K562 (cell line): ENCODE results near the gene CAMK2B. TPM values are rescaled to one million over a fixed set of nuclear protein-coding genes. Genes with fewer than 3 reads are reported as not detected.

ENCODE experiments used
- ATAC-seq: fragments of 200-7000 bp; cut with Tn5 transposase; 3 replicates; pipeline ENCODE4 v1.9.1; 2020; ENCODE audit warnings: moderate library complexity
- BruUV-seq: library from RNA; stranded (reverse); fragments of 400-500 nt; replicated peaks from 2 replicates; lab custom pipeline; 2021; lab: Mats Ljungman, UMichigan
- CTCF ChIA-PET: fragments of 300-600 bp; formaldehyde crosslinking; extraction: SDS; loops from one replicate; lab custom pipeline; 2021; ENCODE audit warnings: low intra/inter-chr PET ratio; lab: Yijun Ruan, JAX
- POLR2A ChIA-PET: fragments of 300-600, 350-650 bp; sonication (Branson Sonifier 250); formaldehyde crosslinking; extraction: SDS; loops from one replicate; lab custom pipeline; 2021; ENCODE audit warnings: antibody characterized with exemption, inconsistent platforms; lab: Yijun Ruan, JAX
- DNase-seq, 4 experiments: peaks; one replicate each; pipeline versions ENCODE4 v3.0.0 to v3.0.0-alpha.2; 2011 to 2018; ENCODE audit warnings: low spot score in 3 of 4, mixed read lengths in 3 of 4; ENCODE audit errors: extremely low read depth in 1 of 4
- FAIRE-seq: peaks from 2 replicates; lab custom pipeline; 2011; peaks lifted over from hg19 to GRCh38; lab: Jason Lieb, UNC
- H2AFZ ChIP-seq: 2 replicates; pipeline ENCODE4 v1.6.0; 2011; ENCODE audit warnings: low read depth, low read length, control low read depth, inconsistent platforms
- H3K27ac ChIP-seq: fragments of 200-600 bp; 3 replicates; pipeline ENCODE4 v1.8.0; 2011; ENCODE audit warnings: low read depth, mild to moderate bottlenecking, control low read depth, inconsistent platforms, low read length, moderate library complexity, mixed read lengths; ENCODE audit errors: extremely low read depth
- H3K27me3 ChIP-seq, 2 experiments: fragments of 300-600 bp in 1 of 2; 2 replicates in 1 of 2; 3 replicates in 1 of 2; pipeline versions ENCODE4 v1.6.0 to v1.8.0; 2011; ENCODE audit warnings: inconsistent platforms in 2 of 2, low read length in 2 of 2, mild to moderate bottlenecking in 1 of 2, mixed read lengths in 1 of 2, moderate library complexity in 1 of 2; ENCODE audit not compliant: control insufficient read depth in 2 of 2, insufficient read depth in 2 of 2
- H3K36me3 ChIP-seq: fragments of 300-600 bp; 3 replicates; pipeline ENCODE4 v1.8.0; 2011; ENCODE audit warnings: mild to moderate bottlenecking, low read length, inconsistent platforms; ENCODE audit not compliant: control insufficient read depth, insufficient read depth
- H3K4me1 ChIP-seq, 2 experiments: fragments of 200-600 bp in 1 of 2; replicated peaks in 1 of 2; 2 replicates in 1 of 2; 3 replicates in 1 of 2; pipeline versions ENCODE4 v1.5.1 to v1.8.0; 2011; ENCODE audit warnings: inconsistent platforms in 2 of 2, low read length in 2 of 2, mild to moderate bottlenecking in 1 of 2, mixed read lengths in 1 of 2, moderate library complexity in 1 of 2; ENCODE audit not compliant: control insufficient read depth in 2 of 2, insufficient read depth in 2 of 2
- H3K4me2 ChIP-seq: 2 replicates; pipeline ENCODE4 v1.6.1; 2011; ENCODE audit warnings: low read length, control low read depth, inconsistent platforms, mixed read lengths; ENCODE audit not compliant: insufficient read depth
- H3K4me3 ChIP-seq: fragments of 200-600 bp; sonication (generic), shearing (Covaris generic); 2 replicates; pipeline ENCODE4 v1.5.1; 2016; ENCODE audit warnings: control low read depth, inconsistent platforms
- H3K79me2 ChIP-seq: fragments of 200-600 bp; 3 replicates; pipeline ENCODE4 v1.8.0; 2011; ENCODE audit warnings: low read length, inconsistent platforms; ENCODE audit not compliant: control insufficient read depth, insufficient read depth
- H3K9ac ChIP-seq, 2 experiments: 2 replicates each; pipeline versions ENCODE4 v1.6.0 to v1.6.1; 2011; ENCODE audit warnings: low read depth in 2 of 2, low read length in 2 of 2, control low read depth in 1 of 2, inconsistent platforms in 1 of 2, mild to moderate bottlenecking in 1 of 2, mixed read lengths in 1 of 2; ENCODE audit not compliant: insufficient read depth in 1 of 2
- H3K9me1 ChIP-seq: one replicate; pipeline ENCODE4 v1.6.0; 2011; ENCODE audit warnings: inconsistent platforms, mild to moderate bottlenecking, low read length, moderate library complexity; ENCODE audit not compliant: control insufficient read depth, insufficient read depth
- H3K9me3 ChIP-seq: replicated peaks from 2 replicates; pipeline ENCODE4 v1.5.1; 2011; ENCODE audit warnings: low read depth, low read length, inconsistent platforms; ENCODE audit not compliant: control insufficient read depth, insufficient read depth
- H4K20me1 ChIP-seq: replicated peaks from 2 replicates; pipeline ENCODE4 v1.6.1; 2011; ENCODE audit warnings: low read length, inconsistent platforms, mixed read lengths; ENCODE audit not compliant: control insufficient read depth, insufficient read depth
- CBFA2T3 ChIP-seq: fragments of 450-650 bp; IDR thresholded peaks from 2 replicates; pipeline ENCODE4 v1.6.1; 2017
- NFIC ChIP-seq: fragments of 450-650 bp; IDR thresholded peaks from 2 replicates; pipeline ENCODE4 v1.6.1; 2017; ENCODE audit warnings: mild to moderate bottlenecking, inconsistent platforms
- ZNF436 ChIP-seq: fragments of 250-450, 450-650 bp; sonication (Bioruptor Pico); formaldehyde crosslinking; IDR thresholded peaks from 2 replicates; pipeline ENCODE4 v1.7.0; 2020; ENCODE audit warnings: mild to moderate bottlenecking
- WGBS: fragments of 100-300 bp; shearing (Covaris generic); methylation state at CpG from one replicate; pipeline ENCODE4 v1.1.6; 2016; ENCODE audit warnings: low coverage, mixed read lengths; ENCODE audit not compliant: insufficient coverage; ENCODE audit errors: missing lambda C conversion rate; 5-methylcytosine and 5-hydroxymethylcytosine counted together
- in situ Hi-C: fragments of 300-500 bp; cut with MboI; formaldehyde crosslinking; loops from 4 replicates; pipeline ENCODE4 v1.15.0; 2018; ENCODE audit warnings: inconsistent platforms, mixed read lengths
- intact Hi-C: fragments of 100-400 bp; cut with micrococcal nuclease; formaldehyde crosslinking; loops from 2 replicates; pipeline ENCODE4 v1.14.2; 2022
- polyA plus RNA-seq, 8 experiments: library from polyadenylated mRNA; depleted of rRNA in 4 of 8; stranded (reverse) in 5 of 8; unstranded in 3 of 8; fragments of >200 nt; fragmentation: Nextera tagmentation in 2 of 8; fragmentation: Illumina TruSeq in 1 of 8; extraction: Ambion mirVana in 2 of 8; extraction: Trizol in 1 of 8; gene quantifications; 2 replicates each; pipeline versions ENCODE4 v1.2.1 to v1.2.3, GENCODE V29; 2011 to 2014; ENCODE audit warnings: inconsistent platforms in 1 of 8, missing spikeins in 1 of 8
- total RNA-seq, 7 experiments: library from RNA; depleted of rRNA in 6 of 7; stranded (reverse); fragments of >200 nt in 6 of 7; fragmentation: Illumina TruSeq in 2 of 7; extraction: Trizol in 2 of 7; gene quantifications; 2 replicates each; pipeline versions ENCODE4 v1.2.1 to v1.2.3, GENCODE V29; 2011 to 2021; ENCODE audit warnings: low replicate concordance in 1 of 7
- TF ChIP-seq, protein P1 (sequence below): fragments of 450-650 bp; IDR thresholded peaks from 2 replicates; pipeline ENCODE4 v1.6.1; 2016

The CAMK2B gene
- total and polyA plus RNA-seq, 9 of the 15 experiments (the other 6 are each of a cell fraction or from before 2014, with no cell fraction given): 0.04 to 0.09 (median 0.05) TPM; not detected in 4

DNA sequence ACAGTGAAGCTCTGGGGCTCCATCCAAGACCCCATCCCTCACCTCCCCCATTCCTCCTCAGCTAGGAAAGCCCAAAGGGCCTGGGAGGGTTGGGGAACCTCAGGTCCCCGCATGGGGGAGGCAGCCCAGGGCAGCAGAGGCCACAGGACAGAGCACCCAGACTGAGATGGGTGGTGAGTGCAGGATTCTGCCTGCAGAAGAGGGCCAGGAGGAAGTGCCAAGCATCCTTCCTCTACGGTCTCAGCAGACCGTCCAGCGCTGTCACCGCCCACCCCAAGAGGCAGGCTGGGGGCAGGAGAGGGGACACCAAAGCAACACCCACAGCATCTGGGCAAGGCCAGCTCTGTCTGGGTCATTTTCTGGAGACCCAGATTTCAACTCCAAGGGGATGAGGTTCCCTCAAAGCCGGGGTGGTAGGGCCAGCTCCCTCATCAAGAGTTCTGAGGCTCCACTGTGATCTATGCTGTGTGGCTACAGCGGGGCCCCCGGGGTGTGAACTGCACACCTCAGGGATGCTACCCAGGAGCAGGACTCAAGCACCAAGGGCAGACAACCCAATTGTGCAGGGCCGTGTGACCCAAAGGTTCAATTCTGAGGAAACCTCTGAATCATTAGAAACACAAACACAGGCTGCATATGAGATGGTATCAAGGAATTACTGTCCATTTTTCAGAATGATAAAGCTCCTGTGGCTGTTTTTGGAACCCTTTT is 46.8 kb downstream of the CAMK2B start:
- WGBS: 4% methylated on average over 9 of the region's 9 CpGs
- intact Hi-C loops (no loop called here), in situ Hi-C loops (no loop called here)
- TF ChIP-seq, protein P1, sequence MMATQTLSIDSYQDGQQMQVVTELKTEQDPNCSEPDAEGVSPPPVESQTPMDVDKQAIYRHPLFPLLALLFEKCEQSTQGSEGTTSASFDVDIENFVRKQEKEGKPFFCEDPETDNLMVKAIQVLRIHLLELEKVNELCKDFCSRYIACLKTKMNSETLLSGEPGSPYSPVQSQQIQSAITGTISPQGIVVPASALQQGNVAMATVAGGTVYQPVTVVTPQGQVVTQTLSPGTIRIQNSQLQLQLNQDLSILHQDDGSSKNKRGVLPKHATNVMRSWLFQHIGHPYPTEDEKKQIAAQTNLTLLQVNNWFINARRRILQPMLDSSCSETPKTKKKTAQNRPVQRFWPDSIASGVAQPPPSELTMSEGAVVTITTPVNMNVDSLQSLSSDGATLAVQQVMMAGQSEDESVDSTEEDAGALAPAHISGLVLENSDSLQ: no peak
- TF ChIP-seq CBFA2T3: 0 out of 2 replicates have a peak, but pooled peaks have one; percentile 8
- H3K36me3 ChIP-seq: no peaks in the 10 kb centered on the region
- POLR2A ChIA-PET: interaction anchor here (0.7 to 1.0 kb wide), 3 partner anchors 50 to 63 kb away, joined by 3 to 4 read pairs (median 3); no protein-coding TSS in a partner anchor
- no peaks in the 10 kb centered on the region for H3K9me3 ChIP-seq
- no peaks in the 10 kb centered on the region; the same call in none of the 2 replicates for H4K20me1 ChIP-seq
- ATAC-seq (no peak), FAIRE-seq (no peak), DNase-seq (no peak)
- no TSS peak for BruUV-seq
- CTCF ChIA-PET: no interaction called here
- no peak overlapping the region for H3K4me2 ChIP-seq
- no peak overlapping the region for H3K4me3 ChIP-seq
- H2AFZ ChIP-seq: no peak overlapping the region
- H3K9ac ChIP-seq: peak overlapping the region in 1 of 2 experiments; percentile 52; a peak in 1 of 4 replicates
- peaks cover 0 to 42% of the 10 kb centered on the region in 2 experiments; a peak in 4 of 5 replicates for H3K4me1 ChIP-seq
- H3K27me3 ChIP-seq: peaks cover 43 to 92% of the 10 kb centered on the region in 2 experiments; a peak in 4 of 5 replicates
- no peaks in the 10 kb centered on the region for H3K79me2 ChIP-seq
- no peaks in the 10 kb centered on the region for H3K9me1 ChIP-seq
- no peak overlapping the region for H3K27ac ChIP-seq

- in situ Hi-C loops: no loop called here
- no peaks in the 10 kb centered on the region for H3K36me3 ChIP-seq
- H3K27me3 ChIP-seq: peaks cover 45 to 92% of the 10 kb centered on the region in 2 experiments; a peak in 4 of 5 replicates
- TF ChIP-seq ZNF436 (CRISPR knock-in tag): no peak
- 0 out of 2 replicates have a peak, but pooled peaks have one; percentile 8 for TF ChIP-seq NFIC
- TF ChIP-seq, all 486 proteins: peak for 1
- no peak overlapping the region for H3K4me2 ChIP-seq
- WGBS: 8% methylated on average over 8 of the region's 8 CpGs
- POLR2A ChIA-PET: interaction anchor here (0.6 to 0.8 kb wide), 3 partner anchors 49 to 82 kb away, joined by 3 to 4 read pairs (median 3); no protein-coding TSS in a partner anchor
- no peak overlapping the region for H3K9ac ChIP-seq
- H3K4me3 ChIP-seq: no peak overlapping the region
- DNase-seq (no peak), ATAC-seq (no peak), FAIRE-seq (no peak)
- H4K20me1 ChIP-seq: no peaks in the 10 kb centered on the region; the same call in 1 of the 2 replicates
- intact Hi-C loops: no loop called here
- H3K79me2 ChIP-seq: no peaks in the 10 kb centered on the region
- CTCF ChIA-PET: no interaction called here
- no peak overlapping the region for H3K27ac ChIP-seq
- H3K9me1 ChIP-seq: no peaks in the 10 kb centered on the region
- peaks cover 0 to 37% of the 10 kb centered on the region in 2 experiments; a peak in 4 of 5 replicates for H3K4me1 ChIP-seq
- no TSS peak for BruUV-seq
- no peak overlapping the region for H2AFZ ChIP-seq
- no peaks in the 10 kb centered on the region for H3K9me3 ChIP-seq
Measured at GRCh38 chr7:44277851-44278250, 47.5 kb downstream of the CAMK2B start.
